ENCODE data around the gene TFPT.

- no peak for TF ChIP-seq CTCF (IDR thresholded peaks at IDR 0.05; ENCODE audit: borderline replicate concordance, extremely low read depth, low read length, poor library complexity, severe bottlenecking)
- no peak for TF ChIP-seq EZH2 (IDR thresholded peaks at IDR 0.05; ENCODE audit: borderline replicate concordance, low read depth, low read length, severe bottlenecking)
Observed at GRCh38 chr19:54108496-54108895, 7.0 kb downstream of the TFPT start.
